Measurements from ENCODE around the gene EMSY. TPM values are rescaled to one million over a fixed set of nuclear protein-coding genes. Genes with fewer than 3 reads are reported as not detected.

The EMSY gene
- total RNA-seq, 4 donors from 2014 or later, result 13.2 to 43.4 (median 29.0) TPM

- Histone ChIP-seq H3K27me3 (no peaks in the 10 kb centered on the region), H3K27ac (no peak overlapping the region), H3K36me3 (no peaks in the 10 kb centered on the region), H3K4me3 (no peak overlapping the region), H3K9me3 (no peaks in the 10 kb centered on the region), H3K4me1 (no peaks in the 10 kb centered on the region)
- intact Hi-C loops (cut with DNase I; ENCODE audit: low total_unique reads), result no loop called here
- TF ChIP-seq, protein P1, sequence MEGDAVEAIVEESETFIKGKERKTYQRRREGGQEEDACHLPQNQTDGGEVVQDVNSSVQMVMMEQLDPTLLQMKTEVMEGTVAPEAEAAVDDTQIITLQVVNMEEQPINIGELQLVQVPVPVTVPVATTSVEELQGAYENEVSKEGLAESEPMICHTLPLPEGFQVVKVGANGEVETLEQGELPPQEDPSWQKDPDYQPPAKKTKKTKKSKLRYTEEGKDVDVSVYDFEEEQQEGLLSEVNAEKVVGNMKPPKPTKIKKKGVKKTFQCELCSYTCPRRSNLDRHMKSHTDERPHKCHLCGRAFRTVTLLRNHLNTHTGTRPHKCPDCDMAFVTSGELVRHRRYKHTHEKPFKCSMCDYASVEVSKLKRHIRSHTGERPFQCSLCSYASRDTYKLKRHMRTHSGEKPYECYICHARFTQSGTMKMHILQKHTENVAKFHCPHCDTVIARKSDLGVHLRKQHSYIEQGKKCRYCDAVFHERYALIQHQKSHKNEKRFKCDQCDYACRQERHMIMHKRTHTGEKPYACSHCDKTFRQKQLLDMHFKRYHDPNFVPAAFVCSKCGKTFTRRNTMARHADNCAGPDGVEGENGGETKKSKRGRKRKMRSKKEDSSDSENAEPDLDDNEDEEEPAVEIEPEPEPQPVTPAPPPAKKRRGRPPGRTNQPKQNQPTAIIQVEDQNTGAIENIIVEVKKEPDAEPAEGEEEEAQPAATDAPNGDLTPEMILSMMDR (IDR thresholded peaks at IDR 0.05), result no peak
- TF ChIP-seq POLR2A (IDR thresholded peaks at IDR 0.05), result no peak
- DNase-seq, result no peak
Measured at GRCh38 chr11:76465701-76466100, 20.9 kb downstream of the EMSY start.

GRCh38 chr11:76466666-76467065, 21.8 kb downstream of the EMSY start:
- Histone ChIP-seq H3K9me3 (no peaks in the 10 kb centered on the region), H3K27ac (no peak overlapping the region), H3K27me3 (no peaks in the 10 kb centered on the region), H3K4me3 (no peak overlapping the region), H3K36me3 (no peaks in the 10 kb centered on the region), H3K4me1 (no peaks in the 10 kb centered on the region)
- no peak for DNase-seq
- TF ChIP-seq, protein P1 (IDR thresholded peaks at IDR 0.05), result no peak
- intact Hi-C loops (cut with DNase I; ENCODE audit: low total_unique reads), result no loop called here

DNA sequence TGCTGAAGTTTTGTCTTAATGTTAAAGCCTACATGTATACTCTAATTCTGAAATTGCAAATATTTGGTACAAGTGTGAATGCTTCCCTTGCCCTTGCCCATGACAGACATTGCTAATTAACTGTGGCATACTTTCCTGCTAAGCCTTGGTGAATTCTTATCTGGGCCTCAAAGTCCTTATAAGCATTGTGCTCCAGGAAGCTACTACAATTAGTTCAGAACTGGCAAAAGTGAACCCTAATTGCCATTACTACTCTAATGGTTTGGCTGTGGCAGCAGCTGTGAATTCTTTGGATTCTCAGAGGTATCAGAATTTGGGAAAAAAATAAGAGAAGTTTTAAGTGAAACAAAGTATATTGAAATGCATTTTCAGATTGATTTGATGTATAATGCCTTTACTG, 24.3 kb downstream of the EMSY start:
- intact Hi-C loops (cut with DNase I; ENCODE audit: low total_unique reads), result no loop called here
- H3K36me3 ChIP-seq, result no peaks in the 10 kb centered on the region
- H3K27me3 ChIP-seq, result no peaks in the 10 kb centered on the region
- no peaks in the 10 kb centered on the region for H3K4me1 ChIP-seq
- no peak for DNase-seq
- no peaks in the 10 kb centered on the region for H3K9me3 ChIP-seq
- no peak for TF ChIP-seq POLR2A (IDR thresholded peaks at IDR 0.05)
- TF ChIP-seq, protein P1 (IDR thresholded peaks at IDR 0.05), result no peak
- H3K4me3 ChIP-seq, result no peak overlapping the region
- no peak overlapping the region for H3K27ac ChIP-seq

DNA sequence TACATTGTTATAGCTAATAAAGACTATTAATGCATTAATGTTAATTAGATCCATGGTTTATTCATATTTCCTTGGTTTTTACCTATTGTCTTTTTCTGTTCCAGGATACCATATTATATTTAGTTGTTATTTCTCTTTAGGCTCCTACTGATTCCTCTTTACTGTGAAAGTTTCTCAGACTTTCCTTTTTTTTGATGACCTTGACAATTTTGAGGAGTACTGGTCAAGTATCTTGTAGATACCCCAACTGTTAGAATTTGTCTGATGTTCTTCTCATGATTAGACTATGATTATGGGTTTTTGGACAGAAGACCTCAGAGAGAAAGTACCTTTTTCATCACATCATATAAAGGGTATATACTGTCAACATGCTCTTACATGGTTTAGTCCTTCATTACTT, 26.6 kb downstream of the EMSY start:
- Histone ChIP-seq H3K36me3 (no peaks in the 10 kb centered on the region), H3K27me3 (no peaks in the 10 kb centered on the region), H3K4me1 (no peaks in the 10 kb centered on the region), H3K27ac (no peak overlapping the region), H3K9me3 (no peaks in the 10 kb centered on the region), H3K4me3 (no peak overlapping the region)
- no peak for DNase-seq
- TF ChIP-seq, protein P1 (IDR thresholded peaks at IDR 0.05), result no peak
- no peak for TF ChIP-seq POLR2A (IDR thresholded peaks at IDR 0.05)
- intact Hi-C loops (cut with DNase I; ENCODE audit: low total_unique reads), result no loop called here

DNA sequence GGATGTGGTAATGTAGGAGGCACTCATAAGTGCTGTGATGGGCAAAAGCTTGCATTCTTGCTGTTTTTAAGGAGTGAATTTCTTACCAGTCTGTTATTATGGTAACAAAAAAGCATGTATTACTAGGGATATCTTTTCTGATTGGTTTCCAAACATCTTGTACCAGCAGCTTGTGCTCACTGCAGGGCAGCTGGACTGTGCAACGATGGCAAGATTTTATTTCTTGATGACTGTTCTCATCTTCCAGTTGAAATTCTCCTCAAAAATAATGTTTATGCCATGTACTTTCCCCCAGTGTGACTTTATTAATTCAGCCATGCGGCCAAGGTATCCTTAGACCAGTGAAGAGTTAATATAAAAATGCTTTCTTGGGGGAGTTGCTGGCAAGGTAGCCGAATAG, 35.4 kb downstream of the EMSY start:
- Histone ChIP-seq H3K4me3 (no peak overlapping the region), H3K36me3 (no peaks in the 10 kb centered on the region), H3K9me3 (no peaks in the 10 kb centered on the region), H3K27ac (no peak overlapping the region), H3K4me1 (no peaks in the 10 kb centered on the region), H3K27me3 (no peaks in the 10 kb centered on the region)
- intact Hi-C loops (cut with DNase I; ENCODE audit: low total_unique reads), result no loop called here
- TF ChIP-seq, protein P1 (IDR thresholded peaks at IDR 0.05), result no peak
- no peak for TF ChIP-seq POLR2A (IDR thresholded peaks at IDR 0.05)
- no peak for DNase-seq

Data from uterus (tissue), 4 donors.